Fibroblast of gingiva (primary cell): Measurements from ENCODE around the gene ENDOU.
"Not testable (repeated sequence)": the region's sequence is repeated elsewhere in the genome, so short reads cannot be mapped to it uniquely, and the experiment has no call there.

Source experiments
- DNase-seq: peaks from one replicate; pipeline ENCODE4 v3.0.0-alpha.2; 2011; ENCODE audit warnings: low read depth

Gene ENDOU

GRCh38 chr12:47686645-47687240 lies 38.5 kb downstream of the ENDOU start:
- DNase-seq = peak; percentile 44

GRCh38 chr12:47679785-47680184 lies 45.5 kb downstream of the ENDOU start:
- DNase-seq = no peak

- DNase-seq = no peak
Measured at GRCh38 chr12:47672068-47672467, 53.2 kb downstream of the ENDOU start.

- DNase-seq = not testable (repeated sequence)
Measured at GRCh38 chr12:47667935-47668334, 57.4 kb downstream of the ENDOU start.
